Endothelial cell of umbilical vein (primary cell): Measurements from ENCODE around the gene RALGPS1.
A peak's percentile ranks its signal among the peaks of the same experiment; 100 is the strongest.

Experiments
- EZH2 ChIP-seq: IDR thresholded peaks from 2 replicates; pipeline ENCODE4 v1.6.1; 2012; ENCODE audit warnings: borderline replicate concordance, low read depth, mild to moderate bottlenecking, moderate library complexity, low read length, inconsistent platforms; ENCODE audit not compliant: severe bottlenecking
- FOS ChIP-seq: IDR thresholded peaks from 2 replicates; pipeline ENCODE4 v1.6.1; 2011; ENCODE audit warnings: mild to moderate bottlenecking, low read length, moderate library complexity, borderline replicate concordance; ENCODE audit not compliant: insufficient read depth
- POLR2A ChIP-seq: IDR thresholded peaks from 2 replicates; pipeline ENCODE4 v1.6.1; 2012; ENCODE audit warnings: low read depth, mild to moderate bottlenecking, control low read depth, low read length
- POLR2AphosphoS5 ChIP-seq: IDR thresholded peaks from 2 replicates; pipeline ENCODE4 v1.6.1; 2012; ENCODE audit warnings: low read depth, mild to moderate bottlenecking, control low read depth, low read length, moderate library complexity; ENCODE audit not compliant: insufficient read depth
- TF ChIP-seq, protein P1 (sequence below), 2 donors: IDR thresholded peaks; 1 replicate in 1 of 2; 2 replicates in 1 of 2; pipeline ENCODE4 v1.5.1; 2011; ENCODE audit warnings: low read length in 2 of 2, mild to moderate bottlenecking in 2 of 2, moderate library complexity in 2 of 2, control low read depth in 1 of 2, inconsistent platforms in 1 of 2, low read depth in 1 of 2; ENCODE audit not compliant: insufficient read depth in 1 of 2; ENCODE audit errors: extremely low read depth in 1 of 2
- TF ChIP-seq, protein P2 (sequence below): IDR thresholded peaks from 2 replicates; pipeline ENCODE4 v1.6.1; 2011; ENCODE audit not compliant: insufficient read depth, insufficient read length

GRCh38 chr9:127187231-127187956, 272.8 kb downstream of the RALGPS1 start:
- TF ChIP-seq EZH2 (no peak), POLR2AphosphoS5 (no peak), FOS (peak; percentile 82), POLR2A (no peak)
- TF ChIP-seq, protein P1, sequence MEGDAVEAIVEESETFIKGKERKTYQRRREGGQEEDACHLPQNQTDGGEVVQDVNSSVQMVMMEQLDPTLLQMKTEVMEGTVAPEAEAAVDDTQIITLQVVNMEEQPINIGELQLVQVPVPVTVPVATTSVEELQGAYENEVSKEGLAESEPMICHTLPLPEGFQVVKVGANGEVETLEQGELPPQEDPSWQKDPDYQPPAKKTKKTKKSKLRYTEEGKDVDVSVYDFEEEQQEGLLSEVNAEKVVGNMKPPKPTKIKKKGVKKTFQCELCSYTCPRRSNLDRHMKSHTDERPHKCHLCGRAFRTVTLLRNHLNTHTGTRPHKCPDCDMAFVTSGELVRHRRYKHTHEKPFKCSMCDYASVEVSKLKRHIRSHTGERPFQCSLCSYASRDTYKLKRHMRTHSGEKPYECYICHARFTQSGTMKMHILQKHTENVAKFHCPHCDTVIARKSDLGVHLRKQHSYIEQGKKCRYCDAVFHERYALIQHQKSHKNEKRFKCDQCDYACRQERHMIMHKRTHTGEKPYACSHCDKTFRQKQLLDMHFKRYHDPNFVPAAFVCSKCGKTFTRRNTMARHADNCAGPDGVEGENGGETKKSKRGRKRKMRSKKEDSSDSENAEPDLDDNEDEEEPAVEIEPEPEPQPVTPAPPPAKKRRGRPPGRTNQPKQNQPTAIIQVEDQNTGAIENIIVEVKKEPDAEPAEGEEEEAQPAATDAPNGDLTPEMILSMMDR (IDR thresholded peaks at IDR 0.05; ENCODE audit: extremely low read depth in 1 of 2, insufficient read depth in 1 of 2, low read depth in 1 of 2, low read length in 2 of 2) = no peak
- TF ChIP-seq, protein P2, sequence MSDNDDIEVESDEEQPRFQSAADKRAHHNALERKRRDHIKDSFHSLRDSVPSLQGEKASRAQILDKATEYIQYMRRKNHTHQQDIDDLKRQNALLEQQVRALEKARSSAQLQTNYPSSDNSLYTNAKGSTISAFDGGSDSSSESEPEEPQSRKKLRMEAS = no peak
